Naive thymus-derived CD8-positive, alpha-beta T cell (primary cell): ENCODE data around the gene PTCD2. TPM values are rescaled to one million over a fixed set of nuclear protein-coding genes. Genes with fewer than 3 reads are reported as not detected.

ENCODE experiments used
- ATAC-seq, 2 donors: fragments of 150-1000 bp; cut with Tn5 transposase in 1 of 2; sonication (Bioruptor Pico), chemical (Tn5 transposase) in 1 of 2; 1 replicate in 1 of 2; 2 replicates in 1 of 2; pipeline ENCODE4 v1.10.0; 2021; ENCODE audit warnings: mild to moderate bottlenecking in 2 of 2, moderate library complexity in 2 of 2
- POLR2A ChIA-PET: fragments of 350-600 bp; sonication (Branson Sonifier 250); formaldehyde crosslinking; loops from one replicate; lab custom pipeline; 2021; ENCODE audit warnings: antibody characterized with exemption; lab: Charles Lee
- DNase-seq, 10 donors: peaks; one replicate each; pipeline versions ENCODE4 v3.0.0 to v3.0.0-alpha.2; 2020 to 2022
- H3K27ac Mint-ChIP-seq, 10 donors: one replicate each; pipeline ENCODE4 v1.8.0; 2020 to 2022; ENCODE audit warnings: mild to moderate bottlenecking in 10 of 10, mixed read lengths in 10 of 10, moderate library complexity in 4 of 10, inconsistent platforms in 1 of 10
- H3K27me3 Mint-ChIP-seq, 5 donors: one replicate each; pipeline ENCODE4 v1.8.0; 2021 to 2022; ENCODE audit warnings: mixed read lengths in 5 of 5
- H3K36me3 Mint-ChIP-seq, 3 donors: one replicate each; pipeline ENCODE4 v1.8.0; 2020 to 2022; ENCODE audit warnings: mixed read lengths in 3 of 3, mild to moderate bottlenecking in 2 of 3, inconsistent platforms in 1 of 3
- H3K4me1 Mint-ChIP-seq, 4 donors: one replicate each; pipeline ENCODE4 v1.8.0; 2021 to 2022; ENCODE audit warnings: mixed read lengths in 4 of 4
- H3K4me3 Mint-ChIP-seq, 10 donors: one replicate each; pipeline ENCODE4 v1.8.0; 2020 to 2022; ENCODE audit warnings: mild to moderate bottlenecking in 10 of 10, mixed read lengths in 10 of 10, moderate library complexity in 6 of 10, inconsistent platforms in 1 of 10
- H3K9me3 Mint-ChIP-seq, 9 donors: one replicate each; pipeline ENCODE4 v1.8.0; 2020 to 2022; ENCODE audit warnings: mixed read lengths in 9 of 9, mild to moderate bottlenecking in 3 of 9, inconsistent platforms in 1 of 9, moderate library complexity in 1 of 9
- polyA plus RNA-seq, 3 donors: library from polyadenylated mRNA; unstranded; fragments of 300-500 nt; fragmentation: Illumina TruSeq; gene quantifications; one replicate each; pipeline ENCODE4 v1.2.3, GENCODE V29; 2021
- total RNA-seq, 8 experiments: library from RNA in 2 of 8; stranded (reverse) in 2 of 8; gene quantifications; one replicate each; pipeline ENCODE4 v1.2.3 and lab custom pipeline; 2021 to 2026

The PTCD2 gene
- total and polyA plus RNA-seq, 5 experiments from 2014 or later = 4.0 to 13.9 (median 6.1) TPM

GRCh38 chr5:72324189-72324825 is 4.1 kb downstream of the PTCD2 start:
- POLR2A ChIA-PET = no interaction called here
- Mint-ChIP-seq H3K4me1 (peaks cover 12 to 34% (median 27%) of the 10 kb centered on the region in 4 donors), H3K27ac (peak overlapping the region in 1 of 10 donors; percentile 44), H3K4me3 (no peak overlapping the region), H3K9me3 (no peaks in the 10 kb centered on the region), H3K36me3 (peaks cover 9 to 52% (median 34%) of the 10 kb centered on the region in 3 donors), H3K27me3 (no peaks in the 10 kb centered on the region)
- no peak for DNase-seq
- ATAC-seq = no peak

DNA sequence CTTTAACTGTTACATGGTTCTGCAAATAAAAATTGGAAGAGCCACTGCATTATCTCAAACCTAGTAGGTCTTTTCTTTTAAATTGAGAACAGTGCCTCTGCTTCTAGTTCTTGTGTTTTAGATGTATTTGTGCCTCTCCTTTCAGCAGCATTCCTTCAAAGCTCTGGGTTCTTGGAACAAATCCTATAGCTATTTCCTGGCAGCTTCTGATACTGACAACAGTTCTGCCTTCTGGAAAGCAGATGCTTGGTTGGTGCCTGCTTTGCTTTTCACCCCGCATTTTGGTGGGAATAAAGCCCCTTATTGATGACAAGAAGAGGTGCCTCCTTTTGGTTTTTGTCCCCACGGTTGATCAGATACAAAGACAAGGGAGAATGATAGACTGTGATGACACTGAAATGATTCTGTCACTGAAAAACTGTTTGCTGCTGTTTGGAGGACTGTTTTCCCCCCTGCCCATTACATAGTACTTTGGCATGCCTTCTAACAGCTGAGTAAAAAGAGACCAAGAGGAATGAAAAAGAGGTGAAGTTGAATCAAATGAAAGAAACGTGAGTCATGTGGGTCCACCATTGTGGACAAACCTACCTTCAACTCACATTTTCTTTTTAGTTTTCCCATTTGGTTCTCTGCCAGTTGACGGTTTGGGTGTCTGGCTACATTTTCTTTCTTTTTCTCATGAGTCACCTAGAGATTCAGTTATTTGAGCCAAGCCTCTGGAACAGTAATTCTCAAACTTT is 5.6 kb downstream of the PTCD2 start:
- Mint-ChIP-seq H3K36me3 (peaks cover 13 to 65% (median 46%) of the 10 kb centered on the region in 3 donors), H3K27ac (no peak overlapping the region)

DNA sequence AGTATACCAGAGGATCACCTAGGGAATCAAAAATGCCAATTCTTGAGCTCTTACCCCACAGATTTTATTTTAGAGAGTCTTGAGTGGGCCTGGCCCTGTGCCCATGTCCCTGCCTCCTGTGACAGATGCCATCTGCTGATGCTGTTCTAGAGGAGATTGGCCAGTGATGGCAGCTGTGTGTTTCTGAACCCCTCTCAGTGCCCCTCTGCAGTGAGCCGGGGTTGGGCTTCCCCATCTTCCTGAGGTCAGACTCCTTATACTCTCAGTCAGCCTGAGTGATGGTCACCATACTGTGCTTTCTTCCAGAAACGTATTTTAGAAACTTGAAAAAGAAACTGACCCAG is 6.1 kb downstream of the PTCD2 start:
- peaks cover 13 to 71% (median 51%) of the 10 kb centered on the region in 3 donors for H3K36me3 Mint-ChIP-seq
- no peak for DNase-seq
- no peak overlapping the region for H3K4me3 Mint-ChIP-seq
- ATAC-seq = no peak
- H3K9me3 Mint-ChIP-seq = no peaks in the 10 kb centered on the region
- no peak overlapping the region for H3K27ac Mint-ChIP-seq
- H3K27me3 Mint-ChIP-seq = no peaks in the 10 kb centered on the region
- POLR2A ChIA-PET = no interaction called here
- peaks cover 9 to 31% (median 18%) of the 10 kb centered on the region in 4 donors for H3K4me1 Mint-ChIP-seq

More for the DNA sequence above, 5.6 kb downstream of the PTCD2 start:
- POLR2A ChIA-PET = no interaction called here
- Mint-ChIP-seq H3K27me3 (no peaks in the 10 kb centered on the region), H3K4me3 (no peak overlapping the region), H3K4me1 (peaks cover 14 to 31% (median 20%) of the 10 kb centered on the region in 4 donors), H3K9me3 (no peaks in the 10 kb centered on the region)
- no peak for ATAC-seq
- DNase-seq = no peak

- H3K4me3 Mint-ChIP-seq = no peak overlapping the region
- peak overlapping the region in 1 of 10 donors; percentile 71 for H3K27ac Mint-ChIP-seq
- POLR2A ChIA-PET = no interaction called here
- no peaks in the 10 kb centered on the region for H3K27me3 Mint-ChIP-seq
- DNase-seq (no peak), ATAC-seq (no peak)
- peaks cover 16 to 83% (median 56%) of the 10 kb centered on the region in 3 donors for H3K36me3 Mint-ChIP-seq
- H3K9me3 Mint-ChIP-seq = no peaks in the 10 kb centered on the region
- H3K4me1 Mint-ChIP-seq = peaks cover 3 to 20% (median 14%) of the 10 kb centered on the region in 4 donors
Observed at GRCh38 chr5:72328172-72328571, 8.0 kb downstream of the PTCD2 start.

- no peak overlapping the region for H3K4me3 Mint-ChIP-seq
- peaks cover 0 to 7% (median 6%) of the 10 kb centered on the region in 4 donors for H3K4me1 Mint-ChIP-seq
- DNase-seq (no peak), ATAC-seq (no peak)
- H3K36me3 Mint-ChIP-seq = peaks cover 11 to 71% (median 52%) of the 10 kb centered on the region in 3 donors
- H3K27ac Mint-ChIP-seq = no peak overlapping the region
- POLR2A ChIA-PET = no interaction called here
- H3K9me3 Mint-ChIP-seq = no peaks in the 10 kb centered on the region
- H3K27me3 Mint-ChIP-seq = no peaks in the 10 kb centered on the region
Observed at GRCh38 chr5:72330712-72331111, 10.5 kb downstream of the PTCD2 start.

- no peaks in the 10 kb centered on the region for H3K4me1 Mint-ChIP-seq
- H3K36me3 Mint-ChIP-seq = peaks cover 5 to 76% (median 42%) of the 10 kb centered on the region in 3 donors
- H3K4me3 Mint-ChIP-seq = no peak overlapping the region
- H3K27me3 Mint-ChIP-seq = no peaks in the 10 kb centered on the region
- DNase-seq (no peak), ATAC-seq (no peak)
- POLR2A ChIA-PET = interaction anchor here (0.7 kb wide), 1 partner anchor 727 kb away, joined by 3 read pairs; no protein-coding TSS in a partner anchor
- H3K9me3 Mint-ChIP-seq = no peaks in the 10 kb centered on the region
- H3K27ac Mint-ChIP-seq = no peak overlapping the region
Observed at GRCh38 chr5:72337159-72337558, 17.0 kb downstream of the PTCD2 start.

- H3K4me3 Mint-ChIP-seq = no peak overlapping the region
- H3K27me3 Mint-ChIP-seq = no peaks in the 10 kb centered on the region
- POLR2A ChIA-PET = no interaction called here
- H3K9me3 Mint-ChIP-seq = no peaks in the 10 kb centered on the region
- ATAC-seq (no peak), DNase-seq (no peak)
- no peak overlapping the region for H3K27ac Mint-ChIP-seq
- no peaks in the 10 kb centered on the region for H3K4me1 Mint-ChIP-seq
- H3K36me3 Mint-ChIP-seq = peaks cover 2 to 82% (median 48%) of the 10 kb centered on the region in 3 donors
Observed at GRCh38 chr5:72338689-72339209, 18.6 kb downstream of the PTCD2 start.

GRCh38 chr5:72346398-72346797 is 26.2 kb downstream of the PTCD2 start:
- H3K4me1 Mint-ChIP-seq = peaks cover 0 to 12% (median 9%) of the 10 kb centered on the region in 4 donors
- POLR2A ChIA-PET = no interaction called here
- ATAC-seq = no peak
- H3K27ac Mint-ChIP-seq = no peak overlapping the region
- H3K36me3 Mint-ChIP-seq = peaks cover 13 to 61% (median 46%) of the 10 kb centered on the region in 3 donors
- no peaks in the 10 kb centered on the region for H3K9me3 Mint-ChIP-seq
- H3K4me3 Mint-ChIP-seq = no peak overlapping the region
- no peaks in the 10 kb centered on the region for H3K27me3 Mint-ChIP-seq
- no peak for DNase-seq

- peaks cover 13 to 62% (median 42%) of the 10 kb centered on the region in 3 donors for H3K36me3 Mint-ChIP-seq
- H3K4me1 Mint-ChIP-seq = peaks cover 0 to 12% (median 9%) of the 10 kb centered on the region in 4 donors
- no peak overlapping the region for H3K4me3 Mint-ChIP-seq
- no peak overlapping the region for H3K27ac Mint-ChIP-seq
- H3K9me3 Mint-ChIP-seq = no peaks in the 10 kb centered on the region
- DNase-seq (no peak), ATAC-seq (no peak)
- no peaks in the 10 kb centered on the region for H3K27me3 Mint-ChIP-seq
- POLR2A ChIA-PET = no interaction called here
Observed at GRCh38 chr5:72347801-72348308, 27.7 kb downstream of the PTCD2 start.

DNA sequence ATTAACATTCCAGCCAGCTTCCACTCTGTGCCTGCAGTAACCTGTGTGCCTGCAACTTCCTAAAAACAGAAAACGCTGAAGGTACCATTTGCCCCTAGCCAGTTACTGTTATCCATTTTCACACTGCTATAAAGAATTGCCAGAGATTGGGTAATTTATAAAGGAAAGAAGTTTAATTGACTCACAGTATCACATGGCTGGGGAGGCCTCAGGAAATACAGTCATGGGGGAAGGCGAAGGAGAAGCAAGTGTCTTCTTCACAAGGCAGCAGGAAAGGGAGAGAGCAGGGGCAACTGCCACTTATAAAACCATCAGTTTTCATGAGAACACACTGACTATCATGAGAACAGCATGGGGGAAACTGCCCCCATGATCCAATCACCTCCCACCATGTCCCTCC is 31.2 kb downstream of the PTCD2 start:
- H3K9me3 Mint-ChIP-seq = no peaks in the 10 kb centered on the region
- DNase-seq = no peak
- no peak overlapping the region for H3K4me3 Mint-ChIP-seq
- no peak overlapping the region for H3K27ac Mint-ChIP-seq
- H3K36me3 Mint-ChIP-seq = peaks cover 4 to 46% (median 25%) of the 10 kb centered on the region in 3 donors
- POLR2A ChIA-PET = no interaction called here
- ATAC-seq = no peak
- no peaks in the 10 kb centered on the region for H3K27me3 Mint-ChIP-seq
- peaks cover 0 to 12% (median 9%) of the 10 kb centered on the region in 4 donors for H3K4me1 Mint-ChIP-seq

DNA sequence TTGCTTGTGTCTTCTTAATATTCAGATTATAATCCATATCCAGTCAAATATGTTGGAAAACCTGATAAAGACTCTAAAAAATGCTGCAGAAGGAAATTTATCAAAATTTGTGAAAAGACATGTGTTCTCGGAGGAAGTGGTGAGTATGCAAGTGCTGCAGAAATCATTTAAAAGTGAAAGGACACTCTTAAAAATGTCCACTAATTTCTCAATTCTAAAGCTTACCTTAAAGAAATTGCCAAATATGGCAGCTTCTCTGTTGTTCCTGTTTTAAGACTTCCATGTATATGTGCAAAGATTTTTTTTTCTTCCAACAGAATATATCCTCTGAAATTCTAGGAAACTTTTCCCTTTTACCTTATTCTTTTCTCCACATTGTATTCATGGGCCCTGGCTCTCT is 32.4 kb downstream of the PTCD2 start:
- H3K4me1 Mint-ChIP-seq = peaks cover 0 to 12% (median 9%) of the 10 kb centered on the region in 4 donors
- H3K27ac Mint-ChIP-seq = no peak overlapping the region

DNA sequence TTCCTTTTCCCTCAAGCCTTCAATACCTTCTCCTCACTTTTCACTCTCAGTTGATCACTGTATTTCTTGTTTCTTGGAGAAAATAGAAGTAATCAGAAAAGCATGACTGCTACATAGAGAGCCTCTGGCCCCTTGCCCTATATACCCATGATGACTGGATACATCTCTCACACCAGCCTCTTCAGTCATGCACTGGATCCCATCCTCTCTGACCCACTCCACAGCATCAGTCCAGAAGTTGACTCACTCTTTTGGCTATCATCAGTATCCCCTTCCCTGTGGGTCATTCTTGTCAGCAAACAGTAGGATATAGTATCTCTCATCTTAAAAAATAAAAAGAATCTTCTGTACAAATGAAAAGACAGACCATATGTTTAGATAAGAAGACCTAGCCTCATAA is 32.9 kb downstream of the PTCD2 start:
- Mint-ChIP-seq H3K36me3 (peaks cover 4 to 40% (median 16%) of the 10 kb centered on the region in 3 donors), H3K4me3 (no peak overlapping the region), H3K9me3 (no peaks in the 10 kb centered on the region), H3K27me3 (no peaks in the 10 kb centered on the region), H3K4me1 (peaks cover 0 to 12% (median 9%) of the 10 kb centered on the region in 4 donors), H3K27ac (no peak overlapping the region)
- POLR2A ChIA-PET = no interaction called here
- ATAC-seq (no peak), DNase-seq (no peak)

More for the DNA sequence above, 32.4 kb downstream of the PTCD2 start:
- POLR2A ChIA-PET = no interaction called here
- H3K36me3 Mint-ChIP-seq = peaks cover 4 to 39% (median 16%) of the 10 kb centered on the region in 3 donors
- no peak for ATAC-seq
- no peaks in the 10 kb centered on the region for H3K27me3 Mint-ChIP-seq
- DNase-seq = no peak
- no peak overlapping the region for H3K4me3 Mint-ChIP-seq
- H3K9me3 Mint-ChIP-seq = no peaks in the 10 kb centered on the region
